OCI-LY7 (cell line): ENCODE results near the gene RHBDD3. TPM values are rescaled to one million over a fixed set of nuclear protein-coding genes. Genes with fewer than 3 reads are reported as not detected.

Experiments used
- BruUV-seq: library from RNA; stranded (reverse); fragments of 400-500 nt; replicated peaks from 2 replicates; lab custom pipeline; 2021; lab: Mats Ljungman, UMichigan
- CTCF ChIA-PET: fragments of 300-600 bp; sonication (Branson Sonifier 250); formaldehyde crosslinking; loops from one replicate; lab custom pipeline; 2022; ENCODE audit warnings: antibody characterized with exemption; ENCODE audit not compliant: unreplicated experiment; lab: Charles Lee
- POLR2A ChIA-PET: fragments of 300-600 bp; sonication (Branson Sonifier 250); formaldehyde crosslinking; loops from one replicate; lab custom pipeline; 2022; ENCODE audit warnings: antibody characterized with exemption; lab: Charles Lee
- DNase-seq: peaks from one replicate; pipeline ENCODE4 v3.0.0-alpha.2; 2015; ENCODE audit warnings: low spot score
- H2AFZ ChIP-seq: fragments of 200-600 bp; sonication (generic), shearing (Covaris generic); 2 replicates; pipeline ENCODE4 v1.6.1; 2014; ENCODE audit warnings: mild to moderate bottlenecking, antibody characterized with exemption, low read length, moderate library complexity
- H3K27ac ChIP-seq: fragments of 200-600 bp; sonication (generic); 2 replicates; pipeline ENCODE4 v1.5.1; 2014; ENCODE audit warnings: mixed run types, low read depth, mild to moderate bottlenecking, moderate library complexity, low read length, inconsistent platforms; ENCODE audit not compliant: poor library complexity, severe bottlenecking
- H3K36me3 ChIP-seq: fragments of 200-600 bp; sonication (generic); 2 replicates; pipeline ENCODE4 v1.6.1; 2014; ENCODE audit warnings: mild to moderate bottlenecking, antibody characterized with exemption, low read length, moderate library complexity, mixed read lengths; ENCODE audit not compliant: insufficient read depth
- H3K4me1 ChIP-seq: fragments of 200-600 bp; sonication (generic); 2 replicates; pipeline ENCODE4 v1.5.1; 2014; ENCODE audit warnings: mild to moderate bottlenecking, low read length; ENCODE audit not compliant: insufficient read depth, poor library complexity, severe bottlenecking
- H3K4me2 ChIP-seq: fragments of 200-600 bp; sonication (generic); 2 replicates; pipeline ENCODE4 v1.6.1; 2014; ENCODE audit warnings: mild to moderate bottlenecking, low read length
- H3K4me3 ChIP-seq: fragments of 200-600 bp; sonication (generic); 2 replicates; pipeline ENCODE4 v1.5.1; 2014; ENCODE audit warnings: mild to moderate bottlenecking, low read depth, low read length; ENCODE audit not compliant: poor library complexity, severe bottlenecking
- H3K79me2 ChIP-seq: fragments of 200-600 bp; sonication (generic); 2 replicates; pipeline ENCODE4 v1.6.1; 2016; ENCODE audit warnings: low read depth, mild to moderate bottlenecking, low read length, moderate library complexity, mixed read lengths; ENCODE audit not compliant: insufficient read depth
- H3K9me2 ChIP-seq: fragments of 200-600 bp; sonication (generic); 2 replicates; pipeline ENCODE4 v1.6.1; 2016; ENCODE audit warnings: mild to moderate bottlenecking, low read length, mixed read lengths; ENCODE audit not compliant: insufficient read depth
- H3K9me3 ChIP-seq: fragments of 200-600 bp; sonication (generic); 2 replicates; pipeline ENCODE4 v1.6.1; 2014; ENCODE audit warnings: mild to moderate bottlenecking, mixed run types, low read length, mixed read lengths
- H4K20me1 ChIP-seq: fragments of 200-600 bp; sonication (generic); 2 replicates; pipeline ENCODE4 v1.6.1; 2014; ENCODE audit warnings: mild to moderate bottlenecking, antibody characterized with exemption, low read length, moderate library complexity, mixed read lengths; ENCODE audit not compliant: insufficient read depth
- EZH2phosphoT487 ChIP-seq: fragments of 200-600 bp; sonication (generic); IDR thresholded peaks from 2 replicates; pipeline ENCODE4 v1.6.1; 2018; ENCODE audit warnings: low read depth, borderline replicate concordance, mild to moderate bottlenecking, mixed run types, antibody characterized with exemption, low read length, moderate library complexity, mixed read lengths
- intact Hi-C: fragments of 100-400 bp; cut with micrococcal nuclease; formaldehyde crosslinking; loops from one replicate; pipeline ENCODE4 v1.10.0; 2022; ENCODE audit not compliant: unreplicated experiment
- total RNA-seq, 2 experiments: library from RNA; depleted of rRNA in 1 of 2; stranded (reverse); fragments of >200 nt in 1 of 2; shearing (Covaris generic) in 1 of 2; gene quantifications; 2 replicates each; pipeline ENCODE4 v1.2.3, GENCODE V29; 2014 to 2022
- TF ChIP-seq, protein P1 (sequence below): fragments of 200-600 bp; sonication (generic); conservative IDR thresholded peaks from 2 replicates; pipeline ENCODE4 v1.5.1; 2014; ENCODE audit warnings: mild to moderate bottlenecking, antibody characterized with exemption, low read length, moderate library complexity, mixed read lengths

RHBDD3 gene
- total RNA-seq, 2 experiments from 2014 or later: 39.2 to 44.5 TPM

GRCh38 chr22:29306835-29307595 lies 39.2 kb upstream of the RHBDD3 start:
- intact Hi-C loops: loop anchor here (10.0 kb wide), 1 partner anchor 218 kb away; no protein-coding TSS in a partner anchor
- BruUV-seq: no TSS peak
- CTCF ChIA-PET: no interaction called here
- H4K20me1 ChIP-seq: no peaks in the 10 kb centered on the region
- H3K4me3 ChIP-seq: no peak overlapping the region
- no peaks in the 10 kb centered on the region for H3K9me2 ChIP-seq
- no peaks in the 10 kb centered on the region for H3K36me3 ChIP-seq
- no peak overlapping the region for H2AFZ ChIP-seq
- peaks cover 8% of the 10 kb centered on the region for H3K4me1 ChIP-seq
- POLR2A ChIA-PET: no interaction called here
- no peak overlapping the region for H3K27ac ChIP-seq
- no peaks in the 10 kb centered on the region for H3K79me2 ChIP-seq
- H3K9me3 ChIP-seq: no peaks in the 10 kb centered on the region
- DNase-seq: no peak
- TF ChIP-seq, protein P1, sequence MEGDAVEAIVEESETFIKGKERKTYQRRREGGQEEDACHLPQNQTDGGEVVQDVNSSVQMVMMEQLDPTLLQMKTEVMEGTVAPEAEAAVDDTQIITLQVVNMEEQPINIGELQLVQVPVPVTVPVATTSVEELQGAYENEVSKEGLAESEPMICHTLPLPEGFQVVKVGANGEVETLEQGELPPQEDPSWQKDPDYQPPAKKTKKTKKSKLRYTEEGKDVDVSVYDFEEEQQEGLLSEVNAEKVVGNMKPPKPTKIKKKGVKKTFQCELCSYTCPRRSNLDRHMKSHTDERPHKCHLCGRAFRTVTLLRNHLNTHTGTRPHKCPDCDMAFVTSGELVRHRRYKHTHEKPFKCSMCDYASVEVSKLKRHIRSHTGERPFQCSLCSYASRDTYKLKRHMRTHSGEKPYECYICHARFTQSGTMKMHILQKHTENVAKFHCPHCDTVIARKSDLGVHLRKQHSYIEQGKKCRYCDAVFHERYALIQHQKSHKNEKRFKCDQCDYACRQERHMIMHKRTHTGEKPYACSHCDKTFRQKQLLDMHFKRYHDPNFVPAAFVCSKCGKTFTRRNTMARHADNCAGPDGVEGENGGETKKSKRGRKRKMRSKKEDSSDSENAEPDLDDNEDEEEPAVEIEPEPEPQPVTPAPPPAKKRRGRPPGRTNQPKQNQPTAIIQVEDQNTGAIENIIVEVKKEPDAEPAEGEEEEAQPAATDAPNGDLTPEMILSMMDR: no peak
- TF ChIP-seq EZH2phosphoT487: no peak
- H3K4me2 ChIP-seq: no peak overlapping the region

- Histone ChIP-seq H3K9me2 (no peaks in the 10 kb centered on the region), H2AFZ (no peak within 1 kb of the TSS)
Measured at GRCh38 chr22:29306175-29306834, 38.5 kb upstream of the RHBDD3 start, which contains the start of gene GAS2L1. Gene GAS2L1, plus strand, starts transcription at chr22:29306650. Its CDS starts 1,456 bp downstream, at chr22:29308106.

More at GRCh38 chr22:29306175-29306834, 38.5 kb upstream of the RHBDD3 start, which contains the start of gene GAS2L1:
- no TSS peak for BruUV-seq
- peak; percentile 55 for DNase-seq
- Histone ChIP-seq H3K4me2 (no peak within 1 kb of the TSS), H3K4me1 (peaks cover 8% of the 10 kb centered on the region), H3K79me2 (no peaks in the 10 kb centered on the region), H3K4me3 (no peak within 1 kb of the TSS), H4K20me1 (no peaks in the 10 kb centered on the region), H3K9me3 (no peaks in the 10 kb centered on the region), H3K27ac (no peak within 1 kb of the TSS), H3K36me3 (peaks cover 4% of the 10 kb centered on the region; the same call in 1 of the 2 replicates)
- TF ChIP-seq EZH2phosphoT487: no peak
- TF ChIP-seq, protein P1: peak; percentile 69
- intact Hi-C loops: loop anchor here (10.0 kb wide), 1 partner anchor 218 kb away; no protein-coding TSS in a partner anchor
- POLR2A ChIA-PET: no interaction called here
- CTCF ChIA-PET: no interaction called here
